NCI-H1417 (cell line): Measurements from ENCODE around the gene SSX3.
"Not testable (repeated sequence)": the region's sequence is repeated elsewhere in the genome, so short reads cannot be mapped to it uniquely, and the experiment has no call there.

Experiments used
- DNase-seq, 3 experiments: peaks; one replicate each; lab custom pipeline; 2025; lab: John Stamatoyannopoulos, UW

Gene SSX3, protein sequence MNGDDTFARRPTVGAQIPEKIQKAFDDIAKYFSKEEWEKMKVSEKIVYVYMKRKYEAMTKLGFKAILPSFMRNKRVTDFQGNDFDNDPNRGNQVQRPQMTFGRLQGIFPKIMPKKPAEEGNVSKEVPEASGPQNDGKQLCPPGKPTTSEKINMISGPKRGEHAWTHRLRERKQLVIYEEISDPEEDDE

DNA sequence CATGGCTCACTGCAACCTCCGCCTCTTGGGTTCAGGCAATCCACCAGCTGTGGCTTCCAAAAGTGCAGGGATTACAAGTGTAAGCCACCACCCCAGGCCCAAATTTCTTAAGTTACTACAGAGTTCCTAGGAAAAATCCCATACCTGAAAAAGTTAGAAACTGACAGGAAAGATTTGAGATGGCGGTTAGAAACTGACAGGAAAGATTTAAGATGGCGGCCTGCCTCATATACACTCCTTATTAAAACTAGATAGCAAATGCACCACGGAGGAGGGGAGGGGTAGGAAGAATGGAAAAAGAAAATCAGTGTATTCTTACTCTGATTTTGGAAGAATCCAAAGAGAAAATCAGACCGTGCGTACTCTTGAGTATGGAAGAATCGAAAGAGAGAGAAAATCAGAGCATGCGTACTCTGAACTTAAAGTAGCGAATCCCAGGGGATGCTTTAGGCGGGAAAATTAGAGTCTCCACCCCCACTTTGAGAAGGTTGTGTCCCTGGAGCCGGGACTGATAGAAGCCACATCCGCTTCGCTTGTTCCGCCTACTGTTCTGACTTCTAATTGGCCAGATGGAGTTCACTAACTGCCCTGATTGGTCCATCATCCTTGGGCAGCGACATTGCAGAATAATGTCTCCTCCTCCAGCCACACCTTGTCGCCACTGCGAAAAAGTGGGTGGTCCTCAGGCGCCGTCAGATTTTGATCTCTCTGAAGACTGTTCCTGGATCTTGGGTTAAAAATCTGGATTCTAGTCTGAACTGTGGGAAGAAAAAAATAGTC is at the start of gene SSX3:
TSS of gene SSX3 (minus strand) at position 389 of the 780 bp plus-strand sequence. CDS start 1,454 bp downstream, outside the sequence.
- not testable (repeated sequence) for DNase-seq

DNA sequence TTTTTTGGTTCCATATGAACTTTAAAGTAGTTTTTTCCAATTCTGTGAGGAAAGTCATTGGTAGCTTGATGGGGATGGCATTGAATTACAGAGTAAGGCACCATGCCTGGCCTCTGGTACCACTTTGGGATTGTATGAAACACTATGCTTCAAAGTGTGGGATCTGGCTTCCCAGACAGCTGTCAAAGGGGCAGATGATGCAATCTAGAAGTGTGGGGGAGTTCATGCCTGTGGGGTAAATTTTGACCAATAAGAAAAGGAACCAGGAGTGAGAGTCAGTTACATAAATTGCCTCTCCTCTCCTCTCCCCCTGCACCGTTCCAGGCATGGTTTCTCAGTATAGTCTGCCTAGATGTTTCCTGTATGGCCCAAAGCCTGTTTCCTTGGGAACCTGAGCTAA is 41.3 kb upstream of the SSX3 start:
- not testable (repeated sequence) for DNase-seq

DNA sequence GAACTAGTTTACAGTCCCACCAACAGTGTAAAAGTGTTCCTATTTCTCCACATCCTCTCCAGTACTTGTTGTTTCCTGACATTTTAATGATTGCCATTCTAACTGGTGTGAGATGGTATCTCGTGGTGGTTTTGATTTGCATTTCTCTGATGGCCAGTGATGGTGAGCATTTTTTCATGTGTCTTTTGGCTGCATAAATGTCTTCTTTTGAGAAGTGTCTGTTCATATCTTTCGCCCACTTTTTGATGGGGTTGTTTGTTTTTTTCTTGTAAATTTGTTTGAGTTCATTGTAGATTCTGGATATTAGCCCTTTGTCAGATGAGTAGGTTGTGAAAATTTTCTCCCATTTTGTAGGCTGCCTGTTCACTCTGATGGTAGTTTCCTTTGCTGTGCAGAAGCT is 40.4 kb upstream of the SSX3 start:
- not testable (repeated sequence) for DNase-seq

DNA sequence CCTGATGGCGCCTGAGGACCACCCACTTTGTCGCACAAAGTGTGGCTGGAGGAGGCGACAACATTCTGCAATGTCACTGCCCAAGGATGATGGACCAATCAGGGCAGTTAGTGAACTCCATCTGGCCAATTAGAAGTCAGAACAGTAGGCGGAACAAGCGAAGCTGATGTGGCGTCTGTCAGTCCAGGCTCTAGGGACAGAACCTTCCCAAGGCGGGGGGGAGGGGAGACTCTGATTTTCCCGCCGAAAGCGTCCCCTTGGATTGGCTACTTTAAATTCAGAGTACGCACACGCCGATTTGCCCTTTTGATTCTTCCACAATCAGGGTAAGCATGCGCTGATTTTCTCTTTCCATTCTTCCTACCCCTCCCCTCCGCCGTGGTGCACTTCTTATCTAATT is 26.7 kb upstream of the SSX3 start, which contains the start of gene SSX4:
TSS of gene SSX4 (plus strand) at position 301 of the 400 bp plus-strand sequence. CDS start 515 bp downstream, outside the sequence.
- not testable (repeated sequence) for DNase-seq

DNA sequence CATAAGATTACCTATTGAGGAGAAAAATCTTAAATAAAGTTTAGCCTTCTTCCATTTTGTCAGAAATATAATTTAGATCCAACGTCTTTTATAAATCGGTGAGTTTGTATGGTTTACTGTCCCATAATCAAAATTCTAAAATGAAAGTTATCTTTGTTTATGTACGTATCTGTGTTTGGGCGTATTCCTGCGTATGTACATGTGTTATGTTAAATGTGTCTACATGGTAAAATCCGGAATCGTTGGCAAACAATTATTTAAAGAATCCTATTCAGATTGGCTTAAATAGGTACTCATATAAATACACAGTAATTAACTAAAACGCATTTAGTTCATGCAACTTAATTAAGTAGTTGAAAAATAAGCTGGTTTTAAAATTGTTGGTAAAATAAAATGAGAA is 13.9 kb upstream of the SSX3 start:
- not testable (repeated sequence) for DNase-seq

DNA sequence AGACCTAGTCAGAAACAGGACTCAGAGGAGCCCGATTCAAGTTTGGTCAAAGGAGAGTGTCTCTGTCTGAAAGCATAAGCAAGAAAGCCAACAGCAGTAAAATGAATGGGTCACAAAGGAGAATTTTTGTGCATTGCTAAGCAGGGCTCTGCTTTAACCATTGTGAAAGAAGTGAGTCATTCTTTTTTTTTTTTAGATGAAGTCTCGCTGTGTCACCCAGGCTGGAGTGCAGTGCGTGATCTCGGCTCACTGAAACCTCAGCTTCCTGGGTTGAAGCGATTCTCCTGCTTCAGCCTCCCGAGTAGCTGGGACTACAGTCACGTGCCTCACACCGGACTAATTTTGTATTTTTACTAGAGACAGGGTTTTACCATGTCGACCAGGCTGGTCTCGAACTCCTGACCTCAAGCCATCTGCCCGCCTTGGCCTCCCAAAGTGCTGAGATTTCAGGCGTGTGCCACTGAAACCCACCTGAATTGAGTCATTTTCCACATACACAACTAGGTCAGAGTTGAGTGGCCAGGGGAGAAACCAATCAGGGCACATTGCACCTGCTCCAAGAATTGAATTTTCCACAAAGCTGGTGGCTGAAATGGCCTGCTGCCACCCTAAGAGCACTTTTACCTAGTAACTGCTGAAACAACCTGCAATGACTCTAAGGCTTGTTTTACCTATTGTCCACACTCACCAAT is 11.4 kb upstream of the SSX3 start:
- not testable (repeated sequence) for DNase-seq

DNA sequence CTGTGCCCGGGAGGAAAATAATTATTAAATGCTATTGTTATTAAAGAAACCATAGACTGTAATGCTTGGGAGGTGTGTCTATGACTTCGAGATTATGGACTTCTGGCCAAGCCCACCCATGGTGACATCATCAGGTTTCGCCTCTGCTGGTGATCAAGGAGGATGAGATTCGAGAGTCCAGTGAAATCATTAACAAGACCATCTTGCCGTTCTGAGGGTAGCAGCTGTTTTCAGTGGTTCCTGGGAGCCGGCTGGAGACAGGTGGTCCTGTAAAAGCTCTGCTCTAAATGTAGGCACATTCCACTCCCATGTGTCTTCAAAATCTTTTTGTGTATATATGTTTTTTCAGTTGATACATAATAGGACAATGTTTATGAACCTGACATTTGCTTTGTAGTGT is 2.8 kb upstream of the SSX3 start:
- not testable (repeated sequence) for DNase-seq

DNA sequence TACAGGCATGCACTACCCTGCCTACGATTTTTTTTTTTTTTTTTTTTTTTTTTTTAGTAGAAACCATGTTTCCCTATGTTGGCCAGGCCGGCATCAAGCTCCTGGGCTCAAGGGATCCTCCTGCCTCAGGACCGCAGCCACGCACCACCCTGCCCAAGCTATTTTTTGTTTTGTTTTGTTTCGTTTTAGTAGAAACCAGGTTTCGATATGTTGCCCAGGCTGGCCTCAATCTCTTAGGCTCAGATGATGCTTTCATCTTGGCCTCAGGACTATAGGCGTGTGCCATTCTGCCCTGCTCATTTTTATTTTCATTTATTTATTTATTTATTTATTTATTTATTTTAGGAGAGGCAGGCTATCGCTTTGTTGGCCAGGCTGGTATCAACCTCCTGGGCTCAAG is 1.2 kb upstream of the SSX3 start:
- no peak for DNase-seq

DNA sequence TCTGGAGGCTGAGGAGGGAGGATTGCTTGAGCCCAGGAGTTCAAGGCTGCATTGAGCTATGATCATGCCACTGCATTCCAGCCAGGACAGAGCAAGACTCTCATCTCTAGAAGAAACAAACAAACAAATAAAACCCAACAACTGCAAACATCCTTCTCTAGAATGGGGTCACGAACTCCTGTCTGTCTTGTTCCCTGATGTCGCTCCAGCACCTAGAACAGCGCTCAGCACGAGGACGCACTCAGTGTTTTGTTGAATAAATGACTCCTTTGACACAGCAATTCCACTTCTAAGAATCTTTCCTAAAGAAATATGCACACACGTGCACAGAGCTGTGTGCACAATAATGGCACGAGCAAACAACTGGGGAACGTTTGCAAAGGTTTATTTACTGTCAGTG is 10.4 kb downstream of the SSX3 start:
- not testable (repeated sequence) for DNase-seq

DNA sequence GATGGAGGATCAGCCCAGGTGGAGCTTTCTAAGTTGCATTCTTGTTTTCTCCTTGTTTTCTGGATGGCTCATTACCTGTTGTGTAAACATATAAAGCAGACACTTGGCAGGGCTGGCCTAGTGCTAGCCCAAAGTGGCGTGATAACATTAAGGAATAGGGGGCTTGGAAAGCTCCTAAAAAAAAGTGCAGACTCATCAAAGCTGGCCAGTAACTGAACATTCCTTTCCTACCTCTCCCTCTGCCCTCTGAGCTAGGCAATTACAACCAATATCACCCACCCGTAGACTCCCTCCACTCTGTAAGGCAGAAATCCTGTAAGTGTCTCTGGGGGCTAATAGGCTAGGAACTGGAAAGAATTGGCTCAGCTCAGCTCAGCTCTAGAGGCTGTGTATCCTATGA is 42.5 kb downstream of the SSX3 start:
- DNase-seq, result not testable (repeated sequence)

DNA sequence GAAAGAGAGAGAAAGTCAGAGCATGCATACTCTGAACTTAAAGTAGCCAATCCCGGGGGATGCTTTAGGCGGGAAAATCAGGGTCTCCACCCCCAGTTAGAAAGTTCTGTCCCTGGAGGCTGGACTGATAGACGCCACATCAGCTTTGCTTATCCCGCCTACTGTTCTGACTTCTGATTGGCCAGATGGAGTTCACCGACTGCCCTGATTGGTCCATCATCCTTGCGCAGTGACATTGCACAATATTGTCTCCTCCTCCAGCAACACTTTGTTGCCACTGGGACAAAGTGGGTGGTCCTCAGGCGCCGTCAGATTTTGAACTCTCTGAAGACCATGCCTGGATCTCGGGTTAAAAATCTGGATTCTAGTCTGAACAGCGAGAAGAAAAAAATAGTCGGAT is 50.3 kb downstream of the SSX3 start:
- DNase-seq, result no peak
